ENCODE measurements around the gene BIRC6. TPM values are rescaled to one million over a fixed set of nuclear protein-coding genes. Genes with fewer than 3 reads are reported as not detected.

The BIRC6 gene
- total RNA-seq, 6 experiments from 2014 or later, result 43.1 to 63.5 (median 47.2) TPM

DNA sequence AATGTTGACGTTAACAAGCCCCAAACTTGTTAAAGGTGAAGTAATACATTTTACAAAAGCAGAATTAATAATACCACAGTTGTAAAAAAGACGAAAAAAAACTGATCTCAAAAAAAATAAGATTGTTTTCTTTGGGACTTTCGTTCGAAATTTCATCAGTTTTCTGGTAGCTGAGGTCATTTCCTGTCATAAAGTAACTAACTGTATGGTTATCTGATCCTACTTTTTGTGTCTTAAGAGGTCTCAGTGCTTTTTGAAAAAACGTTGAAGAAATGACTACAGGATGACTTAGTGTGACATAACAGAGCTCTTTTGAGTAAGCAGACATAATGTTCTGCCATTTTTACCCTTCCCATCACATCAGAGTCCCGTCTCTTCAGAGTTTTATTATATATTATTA, 79.3 kb downstream of the BIRC6 start:
- intact Hi-C loops (cut with DNase I), result no loop called here
- Histone ChIP-seq H3K27me3 (no peaks in the 10 kb centered on the region), H3K4me3 (no peak overlapping the region), H3K4me1 (peaks cover 0 to under 1% (median under 1%) of the 10 kb centered on the region in 4 donors), H3K36me3 (peaks cover 0 to 31% (median 4%) of the 10 kb centered on the region in 4 donors), H3K9me3 (no peaks in the 10 kb centered on the region), H3K27ac (no peak overlapping the region)
- DNase-seq (no peak), ATAC-seq (no peak)
- 77% methylated on average over 6 of the region's 6 CpGs for WGBS (ENCODE audit: insufficient coverage, low coverage, low lambda C conversion rate, missing lambda C conversion rate)
- TF ChIP-seq POLR2A (IDR thresholded peaks at IDR 0.05) (no peak), CTCF (IDR thresholded peaks at IDR 0.05) (no peak)

DNA sequence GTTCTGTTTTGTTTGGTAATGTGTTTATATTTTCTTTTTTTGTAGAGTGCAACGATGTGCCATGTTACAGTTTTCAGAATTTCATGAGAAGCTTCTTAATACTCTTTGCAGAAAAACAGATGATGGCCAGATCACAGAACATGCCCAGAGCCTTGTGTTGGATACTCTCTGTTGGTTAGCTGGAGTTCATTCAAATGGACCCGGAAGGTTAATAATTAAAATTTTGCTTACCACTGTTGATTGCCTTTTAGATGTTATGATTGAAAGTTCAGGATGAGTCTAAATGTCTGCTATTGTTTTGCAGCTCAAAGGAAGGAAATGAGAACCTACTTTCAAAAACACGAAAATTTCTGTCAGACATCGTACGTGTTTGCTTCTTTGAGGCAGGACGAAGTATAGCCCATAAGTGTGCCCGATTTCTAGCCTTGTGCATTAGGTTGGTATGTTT, 85.2 kb downstream of the BIRC6 start:
- no peaks in the 10 kb centered on the region for H3K27me3 ChIP-seq

GRCh38 chr2:32446369-32446768, 89.5 kb downstream of the BIRC6 start:
- DNase-seq, result no peak
- no peak overlapping the region for H3K27ac ChIP-seq
- peaks cover 0 to 38% (median 9%) of the 10 kb centered on the region in 4 donors for H3K36me3 ChIP-seq
- H3K4me1 ChIP-seq, result peaks cover 0 to 11% (median 3%) of the 10 kb centered on the region in 4 donors
- peak in 3 of 4 donors; percentile 41 to 69 (median 43) for ATAC-seq
- H3K4me3 ChIP-seq, result no peak overlapping the region
- no peaks in the 10 kb centered on the region for H3K9me3 ChIP-seq
- intact Hi-C loops (cut with DNase I), result no loop called here
- 42% methylated on average over 6 of the region's 6 CpGs for WGBS (ENCODE audit: insufficient coverage, low coverage, low lambda C conversion rate, missing lambda C conversion rate)
- H3K27me3 ChIP-seq, result no peaks in the 10 kb centered on the region
- peak in 1 of 4 donors; percentile 34 for TF ChIP-seq CTCF (IDR thresholded peaks at IDR 0.05)
- TF ChIP-seq POLR2A (IDR thresholded peaks at IDR 0.05), result no peak

More for the DNA sequence above, 85.2 kb downstream of the BIRC6 start:
- TF ChIP-seq CTCF (IDR thresholded peaks at IDR 0.05) (no peak), POLR2A (IDR thresholded peaks at IDR 0.05) (no peak)
- Histone ChIP-seq H3K4me3 (no peak overlapping the region), H3K36me3 (peaks cover 0 to 53% (median 12%) of the 10 kb centered on the region in 4 donors), H3K9me3 (no peaks in the 10 kb centered on the region), H3K27ac (peak overlapping the region in 2 of 3 donors; percentile 56 to 73), H3K4me1 (peaks cover 0 to 13% (median 4%) of the 10 kb centered on the region in 4 donors)
- WGBS (ENCODE audit: insufficient coverage, low coverage, low lambda C conversion rate, missing lambda C conversion rate), result 46% methylated on average over 7 of the region's 7 CpGs
- intact Hi-C loops (cut with DNase I), result no loop called here
- ATAC-seq (peak; percentile 93 to 96 (median 96)), DNase-seq (no peak)

DNA sequence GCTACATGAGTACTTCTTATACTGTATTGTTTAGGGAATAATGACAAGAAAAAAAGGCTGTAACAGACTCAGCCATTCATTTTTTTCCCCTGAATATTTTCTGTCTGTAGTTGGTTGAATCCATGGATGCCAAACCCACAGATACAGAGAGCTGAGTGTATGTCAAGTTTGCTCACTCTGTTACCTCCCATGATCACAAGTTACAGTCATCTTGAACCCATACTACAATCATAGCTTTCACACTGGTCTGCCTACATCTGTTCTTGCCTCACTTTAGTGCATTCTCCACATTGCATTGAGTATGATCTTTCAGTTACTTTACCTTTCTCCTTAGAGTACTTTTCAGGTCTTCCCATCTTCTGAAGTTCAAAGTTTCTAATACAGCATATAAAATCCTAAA, 94.0 kb downstream of the BIRC6 start:
- Histone ChIP-seq H3K27me3 (no peaks in the 10 kb centered on the region), H3K27ac (no peak overlapping the region), H3K4me3 (no peak overlapping the region), H3K36me3 (peaks cover 0 to 7% (median 3%) of the 10 kb centered on the region in 4 donors), H3K4me1 (peaks cover 0 to 7% (median 0%) of the 10 kb centered on the region in 4 donors), H3K9me3 (no peaks in the 10 kb centered on the region)
- TF ChIP-seq POLR2A (IDR thresholded peaks at IDR 0.05), result no peak
- no peak for TF ChIP-seq CTCF (IDR thresholded peaks at IDR 0.05)
- ATAC-seq, result no peak
- no peak for DNase-seq
- intact Hi-C loops (cut with DNase I), result no loop called here
